ENCODE measurements around the gene PTGES. TPM values are rescaled to one million over a fixed set of nuclear protein-coding genes. Genes with fewer than 3 reads are reported as not detected.

The PTGES gene
- total and polyA plus RNA-seq, 9 of the 15 experiments (the other 6 are each of a cell fraction or from before 2014, with no cell fraction given): 0.13 TPM; not detected in 8

- H3K27ac ChIP-seq (ENCODE audit: extremely low read depth, low read depth, low read length): no peak overlapping the region
- H3K4me3 ChIP-seq: no peak overlapping the region
- peak; percentile 75 for TF ChIP-seq RBM25 (IDR thresholded peaks at IDR 0.05; ENCODE audit: low read depth, low read length, severe bottlenecking)
- TF ChIP-seq BCOR (IDR thresholded peaks at IDR 0.05): peak; percentile 83
- TF ChIP-seq ZNF146 (CRISPR knock-in tag; IDR thresholded peaks at IDR 0.05; ENCODE audit: unreplicated experiment): peak; percentile 97
- TF ChIP-seq KDM1A (IDR thresholded peaks at IDR 0.05): peak; percentile 7 to 56; a peak in 2 of 4 replicates
- no peak for TF ChIP-seq MEF2D (tag; conservative IDR thresholded peaks at IDR 0.05; ENCODE audit: low read depth)
- no peak for TF ChIP-seq WHSC1 (IDR thresholded peaks at IDR 0.05; ENCODE audit: low read length)
- H3K9ac ChIP-seq (ENCODE audit: insufficient read depth in 1 of 2, low read depth in 2 of 2, low read length in 2 of 2): no peak overlapping the region
- in situ Hi-C loops (cut with MboI) (no loop called here), intact Hi-C loops (cut with micrococcal nuclease) (no loop called here)
- H2AFZ ChIP-seq (ENCODE audit: low read depth, low read length): no peak overlapping the region
- H3K79me2 ChIP-seq (ENCODE audit: control insufficient read depth, insufficient read depth, low read length): no peaks in the 10 kb centered on the region
- no peak overlapping the region for H3K4me2 ChIP-seq (ENCODE audit: insufficient read depth, low read length)
- ChIA-PET POLR2A (no interaction called here), CTCF (ENCODE audit: low intra/inter-chr PET ratio) (no interaction called here)
- DNase-seq (ENCODE audit: extremely low read depth in 1 of 4, low spot score in 3 of 4) (no peak), ATAC-seq (no peak), FAIRE-seq (no peak)
- H3K4me1 ChIP-seq (replicated peaks in 1 of 2; ENCODE audit: control insufficient read depth in 2 of 2, insufficient read depth in 2 of 2, low read length in 2 of 2): peaks cover 0 to 9% of the 10 kb centered on the region in 2 experiments; a peak in 2 of 5 replicates
- H3K27me3 ChIP-seq (ENCODE audit: control insufficient read depth in 2 of 2, insufficient read depth in 2 of 2, low read length in 2 of 2): peaks cover 46 to 77% of the 10 kb centered on the region in 2 experiments
- H3K36me3 ChIP-seq (ENCODE audit: control insufficient read depth, insufficient read depth, low read length): no peaks in the 10 kb centered on the region
- 16% methylated on average over 5 of the region's 5 CpGs for WGBS (ENCODE audit: insufficient coverage, low coverage, missing lambda C conversion rate)
- H3K9me3 ChIP-seq (replicated peaks; ENCODE audit: control insufficient read depth, insufficient read depth, low read depth, low read length): no peaks in the 10 kb centered on the region
- H3K9me1 ChIP-seq (ENCODE audit: control insufficient read depth, insufficient read depth, low read length): peaks cover 3% of the 10 kb centered on the region
- no TSS peak for BruUV-seq (replicated peaks)
- H4K20me1 ChIP-seq (replicated peaks; ENCODE audit: control insufficient read depth, insufficient read depth, low read length): 0 out of 2 replicates have a peak, but pooled peaks cover 8% of the 10 kb centered on the region
These were observed 60.3 kb downstream of the PTGES start for GRCh38 chr9:129692534-129692933.

Other genes starting within 250 kb of the PTGES start
Only the 7 nearest of the 8 such genes appear.
- gene NTMT1, start 126.9 kb downstream of the PTGES start, total RNA-seq (2014; rRNA removed): 116 and 120 TPM in 2 replicates
- gene NTMT1, start 126.9 kb downstream of the PTGES start, total RNA-seq (2014; rRNA removed; fragmentation: Illumina TruSeq; extraction: Trizol): 49.6 and 59.2 TPM in 2 replicates
- 74.3 and 78.1 TPM in 2 replicates for gene NTMT1, start 126.9 kb downstream of the PTGES start, total RNA-seq (2015; rRNA removed; fragmentation: Illumina TruSeq; extraction: Trizol)
- 108 and 110 TPM in 2 replicates for gene NTMT1, start 126.9 kb downstream of the PTGES start, total RNA-seq (2021)
- gene NTMT1, start 126.9 kb downstream of the PTGES start, polyA plus RNA-seq (2011; rRNA removed): 74.7 and 79.2 TPM in 2 replicates
- 80.6 and 113 TPM in 2 replicates for gene NTMT1, start 126.9 kb downstream of the PTGES start, polyA plus RNA-seq (2014; fragmentation: Illumina TruSeq; extraction: Trizol)
- 10 to 100 TPM; 42.1 to 67.0 TPM for gene NTMT1, start 126.9 kb downstream of the PTGES start, polyA plus RNA-seq (2014; fragmentation: Nextera tagmentation; extraction: Ambion mirVana)
- gene NTMT1, start 126.9 kb downstream of the PTGES start, polyA plus RNA-seq (2014; rRNA removed): 111 and 121 TPM in 2 replicates
- gene ASB6, start 110.9 kb downstream of the PTGES start, total RNA-seq (2014; rRNA removed): 12.4 and 15.8 TPM in 2 replicates
- 4.1 and 4.9 TPM in 2 replicates for gene ASB6, start 110.9 kb downstream of the PTGES start, total RNA-seq (2014; rRNA removed; fragmentation: Illumina TruSeq; extraction: Trizol)
- 8.6 TPM in 2 replicates for gene ASB6, start 110.9 kb downstream of the PTGES start, total RNA-seq (2015; rRNA removed; fragmentation: Illumina TruSeq; extraction: Trizol)
- gene ASB6, start 110.9 kb downstream of the PTGES start, total RNA-seq (2021): 17.1 and 17.3 TPM in 2 replicates
- 11.3 and 13.1 TPM in 2 replicates for gene ASB6, start 110.9 kb downstream of the PTGES start, polyA plus RNA-seq (2011; rRNA removed)
- gene ASB6, start 110.9 kb downstream of the PTGES start, polyA plus RNA-seq (2014; fragmentation: Illumina TruSeq; extraction: Trizol): 12.8 and 13.1 TPM in 2 replicates
- 1 to 10 TPM in 1 of 2 experiments, under 1 TPM in 1; 0.92 to 1.1 TPM for gene ASB6, start 110.9 kb downstream of the PTGES start, polyA plus RNA-seq (2014; fragmentation: Nextera tagmentation; extraction: Ambion mirVana)
- 17.8 and 19.5 TPM in 2 replicates for gene ASB6, start 110.9 kb downstream of the PTGES start, polyA plus RNA-seq (2014; rRNA removed)
- not detected in 2 replicates for gene PRRX2, start 87.4 kb downstream of the PTGES start, total RNA-seq (2014; rRNA removed)
- not detected in 2 replicates for gene PRRX2, start 87.4 kb downstream of the PTGES start, total RNA-seq (2014; rRNA removed; fragmentation: Illumina TruSeq; extraction: Trizol)
- gene PRRX2, start 87.4 kb downstream of the PTGES start, total RNA-seq (2015; rRNA removed; fragmentation: Illumina TruSeq; extraction: Trizol): not detected in 2 replicates
- not detected in 2 replicates for gene PRRX2, start 87.4 kb downstream of the PTGES start, total RNA-seq (2021)
- not detected in 2 replicates for gene PRRX2, start 87.4 kb downstream of the PTGES start, polyA plus RNA-seq (2011; rRNA removed)
- not detected in 2 replicates for gene PRRX2, start 87.4 kb downstream of the PTGES start, polyA plus RNA-seq (2014; fragmentation: Illumina TruSeq; extraction: Trizol)
- gene PRRX2, start 87.4 kb downstream of the PTGES start, polyA plus RNA-seq (2014; fragmentation: Nextera tagmentation; extraction: Ambion mirVana): not detected
- gene PRRX2, start 87.4 kb downstream of the PTGES start, polyA plus RNA-seq (2014; rRNA removed): 0.21 TPM in 1 of 2 replicates, not detected in the other
- gene TOR1B, start 50.1 kb upstream of the PTGES start, total RNA-seq (2014; rRNA removed): 21.5 and 24.5 TPM in 2 replicates
- 23.4 and 23.9 TPM in 2 replicates for gene TOR1B, start 50.1 kb upstream of the PTGES start, total RNA-seq (2014; rRNA removed; fragmentation: Illumina TruSeq; extraction: Trizol)
- 23.7 and 25.4 TPM in 2 replicates for gene TOR1B, start 50.1 kb upstream of the PTGES start, total RNA-seq (2015; rRNA removed; fragmentation: Illumina TruSeq; extraction: Trizol)
- 28.6 and 28.7 TPM in 2 replicates for gene TOR1B, start 50.1 kb upstream of the PTGES start, total RNA-seq (2021)
- 28.9 and 36.5 TPM in 2 replicates for gene TOR1B, start 50.1 kb upstream of the PTGES start, polyA plus RNA-seq (2011; rRNA removed)
- 24.6 and 27.0 TPM in 2 replicates for gene TOR1B, start 50.1 kb upstream of the PTGES start, polyA plus RNA-seq (2014; fragmentation: Illumina TruSeq; extraction: Trizol)
- gene TOR1B, start 50.1 kb upstream of the PTGES start, polyA plus RNA-seq (2014; fragmentation: Nextera tagmentation; extraction: Ambion mirVana): 1 to 10 TPM; 4.2 to 6.9 TPM
- 28.1 and 29.2 TPM in 2 replicates for gene TOR1B, start 50.1 kb upstream of the PTGES start, polyA plus RNA-seq (2014; rRNA removed)
- gene TOR1A, start 71.1 kb upstream of the PTGES start, total RNA-seq (2014; rRNA removed): 44.4 and 46.0 TPM in 2 replicates
- gene TOR1A, start 71.1 kb upstream of the PTGES start, total RNA-seq (2014; rRNA removed; fragmentation: Illumina TruSeq; extraction: Trizol): 39.9 and 45.9 TPM in 2 replicates
- 54.3 and 55.5 TPM in 2 replicates for gene TOR1A, start 71.1 kb upstream of the PTGES start, total RNA-seq (2015; rRNA removed; fragmentation: Illumina TruSeq; extraction: Trizol)
- gene TOR1A, start 71.1 kb upstream of the PTGES start, total RNA-seq (2021): 49.5 and 51.3 TPM in 2 replicates
- gene TOR1A, start 71.1 kb upstream of the PTGES start, polyA plus RNA-seq (2011; rRNA removed): 74.8 and 85.8 TPM in 2 replicates
- gene TOR1A, start 71.1 kb upstream of the PTGES start, polyA plus RNA-seq (2014; fragmentation: Illumina TruSeq; extraction: Trizol): 68.9 and 74.0 TPM in 2 replicates
- 1 to 10 TPM; 4.5 to 9.9 TPM for gene TOR1A, start 71.1 kb upstream of the PTGES start, polyA plus RNA-seq (2014; fragmentation: Nextera tagmentation; extraction: Ambion mirVana)
- gene TOR1A, start 71.1 kb upstream of the PTGES start, polyA plus RNA-seq (2014; rRNA removed): 67.9 and 74.7 TPM in 2 replicates
- 196 and 199 TPM in 2 replicates for gene C9orf78, start 82.2 kb upstream of the PTGES start, total RNA-seq (2014; rRNA removed)
- gene C9orf78, start 82.2 kb upstream of the PTGES start, total RNA-seq (2014; rRNA removed; fragmentation: Illumina TruSeq; extraction: Trizol): 199 and 240 TPM in 2 replicates
- 220 and 223 TPM in 2 replicates for gene C9orf78, start 82.2 kb upstream of the PTGES start, total RNA-seq (2015; rRNA removed; fragmentation: Illumina TruSeq; extraction: Trizol)
- 89.0 and 94.6 TPM in 2 replicates for gene C9orf78, start 82.2 kb upstream of the PTGES start, total RNA-seq (2021)
- 109 and 202 TPM in 2 replicates for gene C9orf78, start 82.2 kb upstream of the PTGES start, polyA plus RNA-seq (2011; rRNA removed)
- 210 and 222 TPM in 2 replicates for gene C9orf78, start 82.2 kb upstream of the PTGES start, polyA plus RNA-seq (2014; fragmentation: Illumina TruSeq; extraction: Trizol)
- gene C9orf78, start 82.2 kb upstream of the PTGES start, polyA plus RNA-seq (2014; fragmentation: Nextera tagmentation; extraction: Ambion mirVana): 100 to 1,000 TPM; 132 to 266 TPM
- gene C9orf78, start 82.2 kb upstream of the PTGES start, polyA plus RNA-seq (2014; rRNA removed): 228 and 240 TPM in 2 replicates
- 77.0 and 115 TPM in 2 replicates for gene USP20, start 82.4 kb upstream of the PTGES start, total RNA-seq (2014; rRNA removed)
- gene USP20, start 82.4 kb upstream of the PTGES start, total RNA-seq (2014; rRNA removed; fragmentation: Illumina TruSeq; extraction: Trizol): 20.6 and 22.0 TPM in 2 replicates
- 41.3 and 44.8 TPM in 2 replicates for gene USP20, start 82.4 kb upstream of the PTGES start, total RNA-seq (2015; rRNA removed; fragmentation: Illumina TruSeq; extraction: Trizol)
- gene USP20, start 82.4 kb upstream of the PTGES start, total RNA-seq (2021): 119 and 136 TPM in 2 replicates
- gene USP20, start 82.4 kb upstream of the PTGES start, polyA plus RNA-seq (2011; rRNA removed): 54.6 and 81.2 TPM in 2 replicates
- gene USP20, start 82.4 kb upstream of the PTGES start, polyA plus RNA-seq (2014; fragmentation: Illumina TruSeq; extraction: Trizol): 49.1 and 76.2 TPM in 2 replicates
- gene USP20, start 82.4 kb upstream of the PTGES start, polyA plus RNA-seq (2014; fragmentation: Nextera tagmentation; extraction: Ambion mirVana): 1 to 10 TPM; 1.9 to 3.2 TPM
- 103 and 104 TPM in 2 replicates for gene USP20, start 82.4 kb upstream of the PTGES start, polyA plus RNA-seq (2014; rRNA removed)